Neural progenitor cell (in vitro differentiated cells): ENCODE measurements around the gene B4GALNT3.

ENCODE experiments used
- EZH2 ChIP-seq: fragments of 200-600 bp; sonication (generic); IDR thresholded peaks from 2 replicates; pipeline ENCODE4 v1.6.1; 2017; ENCODE audit warnings: antibody characterized with exemption, mild to moderate bottlenecking, moderate library complexity
- TF ChIP-seq, protein P1 (sequence below): fragments of 200-600 bp; sonication (generic); IDR thresholded peaks from 2 replicates; pipeline ENCODE4 v1.5.1; 2017; ENCODE audit warnings: antibody characterized with exemption, mild to moderate bottlenecking

GRCh38 chr12:513446-513845, 53.7 kb downstream of the B4GALNT3 start:
- TF ChIP-seq, protein P1, sequence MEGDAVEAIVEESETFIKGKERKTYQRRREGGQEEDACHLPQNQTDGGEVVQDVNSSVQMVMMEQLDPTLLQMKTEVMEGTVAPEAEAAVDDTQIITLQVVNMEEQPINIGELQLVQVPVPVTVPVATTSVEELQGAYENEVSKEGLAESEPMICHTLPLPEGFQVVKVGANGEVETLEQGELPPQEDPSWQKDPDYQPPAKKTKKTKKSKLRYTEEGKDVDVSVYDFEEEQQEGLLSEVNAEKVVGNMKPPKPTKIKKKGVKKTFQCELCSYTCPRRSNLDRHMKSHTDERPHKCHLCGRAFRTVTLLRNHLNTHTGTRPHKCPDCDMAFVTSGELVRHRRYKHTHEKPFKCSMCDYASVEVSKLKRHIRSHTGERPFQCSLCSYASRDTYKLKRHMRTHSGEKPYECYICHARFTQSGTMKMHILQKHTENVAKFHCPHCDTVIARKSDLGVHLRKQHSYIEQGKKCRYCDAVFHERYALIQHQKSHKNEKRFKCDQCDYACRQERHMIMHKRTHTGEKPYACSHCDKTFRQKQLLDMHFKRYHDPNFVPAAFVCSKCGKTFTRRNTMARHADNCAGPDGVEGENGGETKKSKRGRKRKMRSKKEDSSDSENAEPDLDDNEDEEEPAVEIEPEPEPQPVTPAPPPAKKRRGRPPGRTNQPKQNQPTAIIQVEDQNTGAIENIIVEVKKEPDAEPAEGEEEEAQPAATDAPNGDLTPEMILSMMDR, result no peak
- TF ChIP-seq EZH2, result no peak
